ENCODE results near the gene CTNNA2. TPM values are rescaled to one million over a fixed set of nuclear protein-coding genes. Genes with fewer than 3 reads are reported as not detected.

The CTNNA2 gene
- polyA plus RNA-seq, 4 donors: 0.27 to 2.8 (median 1.3) TPM; not detected in 1

- Histone ChIP-seq H3K4me1 (ENCODE audit: control insufficient read depth in 3 of 3, insufficient read depth in 2 of 3, low read depth in 1 of 3, low read length in 2 of 3) (no peaks in the 10 kb centered on the region), H3K4me3 (ENCODE audit: low read depth in 1 of 3, low read length in 3 of 3) (no peak overlapping the region), H3K27me3 (ENCODE audit: control insufficient read depth in 3 of 3, insufficient read depth in 3 of 3, low read length in 3 of 3) (no peaks in the 10 kb centered on the region), H3K27ac (ENCODE audit: low read depth in 1 of 3, low read length in 2 of 3) (no peak overlapping the region), H3K9me3 (ENCODE audit: control insufficient read depth in 2 of 2, insufficient read depth in 1 of 2, low read depth in 1 of 2, low read length in 1 of 2) (peaks cover 0 to 1% of the 10 kb centered on the region in 2 donors), H3K36me3 (ENCODE audit: control insufficient read depth in 3 of 3, insufficient read depth in 2 of 3, low read depth in 1 of 3, low read length in 3 of 3) (no peaks in the 10 kb centered on the region)
- FAIRE-seq: no peak
- no peak for DNase-seq
- 58 to 64% (median 64%) methylated on average over 4 of the region's 4 CpGs for WGBS, 3 donors
Observed at GRCh38 chr2:80670763-80671162, 1157.9 kb downstream of the CTNNA2 start.

DNA sequence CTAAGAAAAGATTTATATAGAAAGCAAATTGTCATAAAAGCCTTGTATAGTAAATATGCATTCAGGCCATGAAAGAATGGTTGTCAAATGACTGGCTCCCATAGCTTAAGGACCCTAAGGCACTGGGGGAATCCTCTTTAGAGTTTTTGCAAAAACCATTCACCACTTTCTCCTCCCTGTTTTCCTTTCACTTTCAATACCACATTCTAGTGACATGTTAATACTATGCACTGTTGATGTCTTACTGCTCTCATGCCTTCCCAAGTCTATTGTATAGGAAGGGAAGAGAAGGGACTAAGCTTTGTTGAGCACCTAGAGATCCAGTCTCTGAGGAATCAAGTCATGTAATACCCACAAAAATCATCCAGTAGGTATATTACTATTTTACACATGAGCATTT, 1174.7 kb downstream of the CTNNA2 start:
- Histone ChIP-seq H3K36me3 (ENCODE audit: control insufficient read depth in 3 of 3, insufficient read depth in 2 of 3, low read depth in 1 of 3, low read length in 3 of 3) (no peaks in the 10 kb centered on the region), H3K4me3 (ENCODE audit: low read depth in 1 of 3, low read length in 3 of 3) (no peak overlapping the region), H3K27ac (ENCODE audit: low read depth in 1 of 3, low read length in 2 of 3) (no peak overlapping the region), H3K9me3 (ENCODE audit: control insufficient read depth in 2 of 2, insufficient read depth in 1 of 2, low read depth in 1 of 2, low read length in 1 of 2) (no peaks in the 10 kb centered on the region), H3K27me3 (ENCODE audit: control insufficient read depth in 3 of 3, insufficient read depth in 3 of 3, low read length in 3 of 3) (no peaks in the 10 kb centered on the region), H3K4me1 (ENCODE audit: control insufficient read depth in 3 of 3, insufficient read depth in 2 of 3, low read depth in 1 of 3, low read length in 2 of 3) (no peaks in the 10 kb centered on the region)
- DNase-seq (no peak), FAIRE-seq (no peak)

GRCh38 chr2:80689106-80689505, 1176.3 kb downstream of the CTNNA2 start:
- H3K9me3 ChIP-seq (ENCODE audit: control insufficient read depth in 2 of 2, insufficient read depth in 1 of 2, low read depth in 1 of 2, low read length in 1 of 2): no peaks in the 10 kb centered on the region
- no peaks in the 10 kb centered on the region for H3K36me3 ChIP-seq (ENCODE audit: control insufficient read depth in 3 of 3, insufficient read depth in 2 of 3, low read depth in 1 of 3, low read length in 3 of 3)
- DNase-seq: no peak
- no peak for FAIRE-seq
- no peak overlapping the region for H3K27ac ChIP-seq (ENCODE audit: low read depth in 1 of 3, low read length in 2 of 3)
- H3K27me3 ChIP-seq (ENCODE audit: control insufficient read depth in 3 of 3, insufficient read depth in 3 of 3, low read length in 3 of 3): no peaks in the 10 kb centered on the region
- no peaks in the 10 kb centered on the region for H3K4me1 ChIP-seq (ENCODE audit: control insufficient read depth in 3 of 3, insufficient read depth in 2 of 3, low read depth in 1 of 3, low read length in 2 of 3)
- no peak overlapping the region for H3K4me3 ChIP-seq (ENCODE audit: low read depth in 1 of 3, low read length in 3 of 3)
- 54 to 68% (median 55%) methylated on average over 1 of the region's 1 CpG for WGBS, 3 donors

Data from small intestine (tissue), 7 donors.